SK-N-SH treated with all-trans-retinoic acid at 6 μM for 48 hours (cell line): ENCODE data around the gene CACNA2D3.

ENCODE experiments used
- CREB5 ChIP-seq: fragments of 250-450 bp; sonication (Bioruptor Pico); IDR thresholded peaks from 2 replicates; pipeline ENCODE4 v1.5.1; 2020; ENCODE audit warnings: low read depth, mild to moderate bottlenecking, moderate library complexity
- CSDC2 ChIP-seq: fragments of 250-450 bp; sonication (Bioruptor Pico); IDR thresholded peaks from 2 replicates; pipeline ENCODE4 v1.5.0; 2020; ENCODE audit warnings: mild to moderate bottlenecking, moderate library complexity
- OSR1 ChIP-seq: fragments of 250-450 bp; sonication (Bioruptor Pico); IDR thresholded peaks from 2 replicates; pipeline ENCODE4 v1.8.0; 2022; ENCODE audit warnings: moderate library complexity, mild to moderate bottlenecking, inconsistent platforms
- PATZ1 ChIP-seq: fragments of 250-450 bp; sonication (Bioruptor Pico); IDR thresholded peaks from 2 replicates; pipeline ENCODE4 v1.8.0; 2020; ENCODE audit warnings: mild to moderate bottlenecking, moderate library complexity, borderline replicate concordance
- SNAI2 ChIP-seq: fragments of 250-450 bp; sonication (Bioruptor Pico); IDR thresholded peaks from 2 replicates; pipeline ENCODE4 v1.5.0; 2020; ENCODE audit warnings: mild to moderate bottlenecking, moderate library complexity
- TOX ChIP-seq: fragments of 250-450 bp; sonication (Bioruptor Pico); IDR thresholded peaks from 2 replicates; pipeline ENCODE4 v1.8.0; 2021; ENCODE audit warnings: mild to moderate bottlenecking, moderate library complexity, borderline replicate concordance
- TSHZ2 ChIP-seq: fragments of 250-450 bp; sonication (Bioruptor Pico); IDR thresholded peaks from 2 replicates; pipeline ENCODE4 v1.5.0; 2020; ENCODE audit warnings: mild to moderate bottlenecking, moderate library complexity
- ZC3H10 ChIP-seq: fragments of 250-450 bp; sonication (Bioruptor Pico); IDR thresholded peaks from 2 replicates; pipeline ENCODE4 v1.5.1; 2021; ENCODE audit warnings: mild to moderate bottlenecking, moderate library complexity
- ZFP30 ChIP-seq: fragments of 450-650 bp; formaldehyde crosslinking; IDR thresholded peaks from 2 replicates; pipeline ENCODE4 v1.5.0; 2022; ENCODE audit warnings: mild to moderate bottlenecking, moderate library complexity
- ZNF8 ChIP-seq: fragments of 450-650 bp; formaldehyde crosslinking; IDR thresholded peaks from 2 replicates; pipeline ENCODE4 v1.5.0; 2020; ENCODE audit warnings: mild to moderate bottlenecking, moderate library complexity

- no peak for TF ChIP-seq ZNF8 (CRISPR knock-in tag)
- no peak for TF ChIP-seq ZFP30 (CRISPR knock-in tag)
- no peak for TF ChIP-seq CREB5 (CRISPR knock-in tag)
- no peak for TF ChIP-seq PATZ1
- no peak for TF ChIP-seq SNAI2 (CRISPR knock-in tag)
- no peak for TF ChIP-seq OSR1 (CRISPR knock-in tag)
- TF ChIP-seq TSHZ2 (CRISPR knock-in tag), result no peak
- TF ChIP-seq TOX (CRISPR knock-in tag), result no peak
- TF ChIP-seq ZC3H10 (CRISPR knock-in tag), result no peak
- no peak for TF ChIP-seq CSDC2 (CRISPR knock-in tag)
Measured at GRCh38 chr3:54622678-54623077, 500.3 kb downstream of the CACNA2D3 start.
